H1 (cell line): ENCODE measurements around the gene IL36RN. TPM values are rescaled to one million over a fixed set of nuclear protein-coding genes. Genes with fewer than 3 reads are reported as not detected.

Experiments
- RAD21 ChIP-seq, 2 experiments: IDR thresholded peaks in 1 of 2; conservative IDR thresholded peaks in 1 of 2; 2 replicates each; pipeline ENCODE4 v1.6.1; 2011; ENCODE audit warnings: low read depth in 2 of 2, low read length in 2 of 2, improper control_type of control experiment in 1 of 2, inconsistent platforms in 1 of 2, mild to moderate bottlenecking in 1 of 2, moderate library complexity in 1 of 2
- polyA plus RNA-seq, 7 experiments: library from polyadenylated mRNA; depleted of rRNA in 3 of 7; stranded (reverse) in 5 of 7; unstranded in 2 of 7; fragments of >200 nt in 5 of 7; fragments of 200-250 nt in 2 of 7; gene quantifications; 1 replicate in 5 of 7; 2 replicates in 1 of 7; 4 replicates in 1 of 7; pipeline versions ENCODE4 v1.2.1 to v1.2.3, GENCODE V29; 2011 to 2013; ENCODE audit warnings: missing spikeins in 2 of 7, mixed read lengths in 2 of 7
- total RNA-seq: library from RNA; stranded (reverse); fragmentation: NEBNext Ultra II Directional; extraction: Animal tissue kit (Norgen Biotek cat#: 25700); gene quantifications from 2 replicates; pipeline ENCODE4 v1.2.1, GENCODE V29; 2021

The IL36RN gene
- total and polyA plus RNA-seq, 2 of the 8 experiments (the other 6 are each of a cell fraction or from before 2014, with no cell fraction given) = not detected

- no peak for TF ChIP-seq RAD21 (IDR thresholded peaks at IDR 0.05 in 1 of 2, conservative IDR thresholded peaks at IDR 0.05 in 1 of 2; ENCODE audit: low read depth in 2 of 2, low read length in 2 of 2)
Observed at GRCh38 chr2:113058411-113058994, 495 bp upstream of the IL36RN start (continued).
